NCI-H128 (cell line): ENCODE data around the gene ST6GALNAC4.
"Not testable (repeated sequence)": the region's sequence is repeated elsewhere in the genome, so short reads cannot be mapped to it uniquely, and the experiment has no call there.

Source experiments
- DNase-seq: peaks from one replicate; lab custom pipeline; 2025; ENCODE audit not compliant: unreplicated experiment; lab: John Stamatoyannopoulos, UW

The ST6GALNAC4 gene

DNA sequence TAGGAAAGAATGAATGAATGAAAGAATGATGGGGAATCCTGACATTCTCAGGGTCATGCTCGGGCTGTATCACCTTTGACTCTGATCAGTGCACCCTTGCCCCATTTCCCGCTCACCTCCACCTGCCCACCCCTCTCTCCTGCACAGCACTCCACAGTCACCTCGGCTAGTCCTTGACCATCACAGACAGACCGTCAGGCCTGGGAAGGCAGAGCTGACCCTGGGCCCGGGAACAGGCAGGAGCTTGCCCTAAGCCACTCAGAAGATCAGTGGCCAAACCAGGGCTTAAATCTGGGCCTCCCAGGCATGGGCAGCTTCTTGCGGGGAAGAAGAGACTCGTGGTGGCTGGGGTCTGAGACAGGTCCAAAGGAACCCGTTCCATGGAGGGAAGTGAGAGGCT lies 21.0 kb downstream of the ST6GALNAC4 start:
- no peak for DNase-seq

DNA sequence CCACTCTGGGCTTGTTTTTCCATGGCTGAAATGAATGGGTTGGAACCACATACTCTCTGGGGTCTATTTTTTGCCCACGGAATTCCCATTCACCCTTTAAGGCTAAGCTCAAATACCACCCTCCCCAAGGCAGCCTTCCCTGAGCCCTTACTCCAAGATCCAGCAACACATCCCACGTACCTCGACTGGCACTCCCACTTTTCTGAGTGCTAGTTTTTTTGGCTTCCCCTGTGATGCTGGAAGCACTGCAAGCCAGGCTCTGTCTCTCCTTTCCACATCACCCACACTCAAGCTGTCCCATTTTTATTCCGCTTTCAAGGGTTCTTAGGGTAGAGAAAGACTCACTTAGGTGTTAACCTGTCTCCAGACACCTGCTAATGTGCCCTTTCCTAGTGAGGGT lies 23.4 kb downstream of the ST6GALNAC4 start:
- no peak for DNase-seq

DNA sequence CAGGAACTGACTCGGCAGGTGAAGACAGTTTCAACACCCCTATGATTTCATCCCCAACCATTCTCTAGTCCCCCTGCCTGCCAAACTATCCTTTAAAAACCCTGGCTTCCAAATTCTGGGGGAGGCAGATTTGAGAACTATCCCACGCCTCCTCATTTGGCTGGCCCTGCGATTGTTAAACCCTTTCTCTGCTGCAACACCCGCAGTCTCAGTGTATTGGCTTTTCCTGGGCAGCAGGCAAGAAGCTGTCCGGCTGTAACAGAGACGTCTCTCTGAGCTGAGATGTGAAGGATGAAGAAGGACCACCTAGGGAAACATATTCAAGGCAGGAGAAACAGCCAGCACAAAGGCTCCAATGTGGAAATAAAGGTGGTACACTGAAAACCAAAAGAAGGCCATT lies 24.0 kb downstream of the ST6GALNAC4 start:
- DNase-seq: no peak

DNA sequence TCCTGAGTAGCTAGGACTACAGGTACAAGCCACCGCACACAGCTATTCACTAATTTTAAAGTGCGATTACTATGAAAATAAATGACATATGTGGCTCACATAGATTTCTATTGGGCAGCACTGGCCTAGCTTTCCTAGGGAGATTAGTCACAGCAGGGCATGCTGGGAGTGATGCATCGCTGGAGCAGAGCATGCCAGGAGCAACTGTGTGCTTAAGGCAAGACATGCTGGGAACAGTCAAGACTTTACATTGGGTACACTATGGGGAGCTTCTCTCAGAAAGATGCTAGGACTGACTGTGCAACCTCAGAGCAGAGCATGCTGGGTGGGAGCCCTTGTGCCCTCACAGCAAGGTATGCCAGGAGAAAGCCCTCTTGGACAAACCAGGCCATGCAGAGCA lies 26.8 kb downstream of the ST6GALNAC4 start:
- no peak for DNase-seq

DNA sequence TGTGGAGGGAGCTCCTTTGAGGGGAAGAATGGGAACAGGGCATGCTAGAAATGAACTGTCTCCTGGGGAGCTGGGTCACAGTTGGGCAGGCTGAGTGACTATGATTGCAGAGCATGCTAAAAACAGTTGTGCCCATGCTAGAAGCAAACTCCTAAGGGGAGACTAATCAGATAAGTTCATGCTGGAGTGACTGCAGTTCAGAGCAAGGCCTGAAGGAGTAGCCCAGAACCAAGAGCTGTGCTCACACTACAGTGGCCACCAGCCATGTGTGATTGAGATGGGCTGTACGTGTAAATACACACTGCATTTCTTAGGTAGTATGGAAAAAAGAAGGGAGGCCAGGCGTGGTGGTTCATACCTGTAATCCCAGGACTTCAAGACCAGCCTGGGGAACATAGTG lies 29.0 kb downstream of the ST6GALNAC4 start:
- no peak for DNase-seq

DNA sequence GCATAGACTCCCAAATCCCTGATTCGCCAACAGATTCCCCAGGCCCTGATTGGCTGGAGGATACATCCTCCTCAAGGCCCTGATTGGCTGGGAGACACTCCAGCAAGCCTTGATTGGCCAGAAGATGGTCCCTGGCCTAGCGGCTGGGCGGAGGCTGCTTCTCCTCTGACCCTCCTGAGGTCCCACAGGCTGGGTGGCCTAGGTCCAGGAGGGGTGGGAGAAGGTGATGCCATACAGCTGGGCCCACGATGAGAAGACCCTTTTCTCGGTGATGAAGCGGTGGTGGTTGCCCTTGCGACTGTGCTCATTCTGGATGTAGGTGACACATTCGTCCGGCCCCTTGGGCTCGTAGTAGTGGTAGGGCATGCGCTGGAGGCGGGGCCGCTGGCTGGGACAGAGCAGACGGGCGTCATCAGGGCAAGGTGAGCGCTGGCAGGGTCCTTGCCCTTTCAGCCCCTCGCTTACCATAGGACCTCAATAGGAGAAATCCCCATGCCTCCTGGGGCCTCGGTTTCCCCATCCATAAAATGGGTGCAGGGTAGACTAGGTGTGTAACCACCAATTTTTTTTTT lies 30.4 kb downstream of the ST6GALNAC4 start:
- no peak for DNase-seq

DNA sequence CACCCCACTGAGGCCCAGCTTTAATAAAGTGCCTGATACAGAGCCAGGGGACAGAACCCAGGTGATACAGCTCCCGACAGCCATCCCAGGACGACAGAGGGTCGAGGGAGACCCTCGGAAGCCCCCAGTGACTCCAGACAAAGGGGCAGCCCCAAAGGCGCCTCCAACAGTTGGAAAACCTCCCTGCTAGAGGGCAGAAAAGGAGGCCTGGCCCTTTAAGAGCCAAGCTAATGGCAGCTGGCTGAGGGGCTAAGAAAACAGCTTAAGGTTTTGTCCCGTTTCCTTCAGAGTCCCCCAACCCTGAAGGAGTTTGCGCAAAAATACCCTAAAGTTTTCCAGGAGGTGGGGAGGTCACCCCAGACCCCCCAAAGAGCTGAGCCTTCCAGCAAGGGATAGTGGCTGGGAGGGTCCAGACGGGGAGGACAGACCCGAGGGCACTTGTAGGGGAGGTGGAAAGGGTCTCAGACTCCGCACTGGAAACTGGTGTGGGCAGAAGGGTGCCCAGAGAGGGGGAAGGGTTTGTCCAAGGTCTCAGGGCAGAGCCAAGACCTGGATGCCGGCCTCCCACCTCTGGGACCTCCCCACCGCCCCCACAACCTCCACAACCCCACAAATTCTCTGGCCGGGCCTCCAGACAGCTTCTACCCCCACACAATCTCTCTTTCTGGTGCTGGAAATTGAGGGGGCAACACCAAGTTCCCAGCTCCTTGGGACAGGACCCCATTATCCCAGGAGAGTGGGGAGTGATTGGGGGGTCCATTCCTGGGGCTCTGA lies 31.1 kb downstream of the ST6GALNAC4 start:
- DNase-seq: no peak

DNA sequence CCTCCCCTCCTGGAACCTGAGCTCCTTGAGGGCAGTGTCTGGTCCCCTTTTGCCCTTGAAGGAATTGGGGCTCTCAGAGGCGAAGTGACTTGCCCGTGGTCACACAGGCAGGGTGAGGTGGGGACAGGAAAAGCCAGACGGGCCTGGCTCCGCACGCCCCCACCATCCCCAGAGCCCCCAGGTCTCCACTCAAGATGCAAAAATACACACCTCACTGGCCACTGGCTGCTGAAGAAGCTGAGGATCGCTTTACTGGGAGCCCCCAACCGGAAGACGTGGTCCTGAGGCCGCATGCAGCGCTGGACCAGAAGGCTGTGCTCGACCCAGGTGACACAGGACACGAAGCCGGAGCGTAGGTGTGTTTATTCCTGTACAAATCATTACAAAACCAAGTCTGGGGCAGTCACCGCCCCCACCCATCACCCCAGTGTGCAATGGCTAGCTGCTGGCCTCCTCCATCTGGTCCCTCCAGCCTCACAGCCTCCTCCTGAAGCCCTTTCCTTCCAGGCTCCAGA lies 31.8 kb downstream of the ST6GALNAC4 start:
- no peak for DNase-seq

DNA sequence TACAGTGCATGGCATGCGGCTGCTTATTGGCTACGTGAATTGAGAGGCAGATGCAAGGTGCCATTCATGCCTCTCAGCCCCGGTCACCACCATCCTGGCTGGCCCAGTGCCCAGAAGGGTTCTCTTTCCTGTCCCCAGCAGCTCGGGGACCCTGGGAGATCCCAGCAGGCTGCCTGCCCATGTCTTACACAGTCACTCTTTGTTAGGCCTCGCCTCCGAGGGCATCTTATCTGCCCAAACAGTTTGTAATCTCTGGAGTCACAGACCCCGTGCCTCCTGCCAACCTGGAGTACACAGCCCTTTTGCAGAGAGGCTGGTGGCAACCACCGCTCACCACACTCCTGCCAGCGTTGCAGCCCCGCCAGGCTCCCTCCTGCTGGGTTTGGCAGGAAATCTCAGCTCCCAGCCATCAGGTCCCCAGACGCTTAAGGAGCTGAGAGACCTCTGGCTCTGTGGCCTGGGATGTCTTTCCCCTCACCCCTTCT lies 32.4 kb downstream of the ST6GALNAC4 start:
- no peak for DNase-seq

DNA sequence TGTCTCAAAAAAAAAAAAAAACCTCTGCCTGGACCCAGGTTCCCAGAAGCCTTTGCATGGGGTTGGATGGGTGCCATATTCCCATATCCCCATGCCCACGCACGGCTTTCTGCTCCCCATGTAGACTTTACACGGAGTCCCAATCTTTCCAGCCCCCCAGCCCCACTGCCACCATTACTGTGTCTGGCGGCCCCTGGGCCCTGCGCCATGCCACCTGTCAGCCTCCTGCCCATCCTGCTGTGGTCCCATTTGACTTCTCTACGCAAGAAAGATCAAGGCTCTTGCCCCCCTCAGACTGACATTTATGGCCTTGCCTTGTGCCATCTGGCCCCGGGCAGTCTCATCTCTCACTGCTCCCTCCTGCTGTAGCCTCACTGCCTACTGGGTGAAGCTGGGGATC lies 32.9 kb downstream of the ST6GALNAC4 start:
- no peak for DNase-seq

DNA sequence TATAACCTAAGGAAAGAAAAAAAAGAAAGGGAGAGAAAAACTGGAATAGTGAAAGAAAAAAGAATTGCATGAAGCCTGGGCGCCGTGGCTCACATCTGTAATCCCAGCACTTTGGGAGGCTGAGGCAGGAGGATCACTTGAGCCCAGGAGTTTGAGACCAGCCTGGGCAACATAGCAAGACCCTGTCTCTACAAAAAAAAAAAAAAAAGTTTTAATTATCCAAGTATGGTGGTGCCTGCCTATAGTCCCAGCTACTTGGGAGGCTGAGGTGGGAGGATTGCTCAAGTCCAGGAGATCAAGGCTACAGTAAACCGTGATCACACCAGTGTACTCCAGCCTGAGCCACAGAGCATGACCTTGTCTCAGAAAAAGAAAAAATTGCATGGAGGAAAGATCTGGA lies 35.1 kb downstream of the ST6GALNAC4 start:
- DNase-seq: not testable (repeated sequence)

DNA sequence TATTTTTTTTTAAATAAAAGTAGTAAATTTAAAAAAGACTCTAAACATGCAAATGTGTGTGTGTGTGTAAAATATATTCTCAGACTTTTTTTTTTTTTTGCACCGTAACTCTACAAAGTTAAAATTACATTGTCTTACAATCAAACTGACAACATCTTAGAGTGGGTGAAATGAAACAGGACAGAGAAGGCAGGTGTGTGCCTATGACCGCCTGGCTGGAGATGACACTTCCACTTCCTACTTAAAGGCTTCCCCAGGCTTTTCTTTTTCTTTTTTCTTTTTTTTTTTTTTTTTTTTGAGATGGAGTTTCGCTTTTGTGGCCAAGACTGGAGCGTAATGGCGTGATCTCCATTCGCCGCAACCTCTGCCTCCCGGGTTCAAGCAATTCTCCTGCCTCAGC lies 36.7 kb downstream of the ST6GALNAC4 start:
- no peak for DNase-seq

DNA sequence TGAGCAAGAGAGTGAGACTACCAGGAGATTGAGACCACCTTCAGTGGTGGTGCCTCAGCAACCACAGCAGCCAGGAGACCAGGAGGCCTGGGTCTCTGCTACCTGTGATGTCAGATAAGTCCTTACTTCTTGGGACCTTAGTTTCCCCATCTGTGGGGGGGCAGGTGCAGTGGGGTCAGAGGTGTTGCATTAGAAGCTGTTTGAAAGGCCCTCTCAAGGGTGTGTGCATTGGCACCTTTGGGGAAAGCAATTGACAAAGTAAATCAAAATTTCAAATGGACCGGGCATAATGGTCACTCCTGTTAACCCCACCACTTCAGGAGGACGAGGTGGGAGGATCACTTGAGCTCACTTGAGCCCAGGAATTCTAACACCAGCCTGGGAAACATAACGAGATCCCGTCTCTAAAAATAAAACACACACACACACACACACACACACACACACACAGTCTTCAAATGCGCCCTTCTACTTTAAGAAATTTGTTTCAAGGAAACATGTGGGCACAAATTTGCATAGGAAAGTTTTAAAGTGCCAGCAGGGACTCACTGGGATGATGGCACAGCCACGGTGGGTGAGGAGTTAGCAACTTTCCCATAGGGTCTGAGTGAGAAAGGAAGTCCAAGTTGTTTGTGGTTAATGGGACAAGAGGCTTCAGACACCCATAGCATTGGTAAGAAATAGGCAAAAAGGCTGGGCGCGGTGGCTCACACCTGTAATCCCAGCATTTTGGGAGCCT lies 38.0 kb downstream of the ST6GALNAC4 start:
- no peak for DNase-seq

DNA sequence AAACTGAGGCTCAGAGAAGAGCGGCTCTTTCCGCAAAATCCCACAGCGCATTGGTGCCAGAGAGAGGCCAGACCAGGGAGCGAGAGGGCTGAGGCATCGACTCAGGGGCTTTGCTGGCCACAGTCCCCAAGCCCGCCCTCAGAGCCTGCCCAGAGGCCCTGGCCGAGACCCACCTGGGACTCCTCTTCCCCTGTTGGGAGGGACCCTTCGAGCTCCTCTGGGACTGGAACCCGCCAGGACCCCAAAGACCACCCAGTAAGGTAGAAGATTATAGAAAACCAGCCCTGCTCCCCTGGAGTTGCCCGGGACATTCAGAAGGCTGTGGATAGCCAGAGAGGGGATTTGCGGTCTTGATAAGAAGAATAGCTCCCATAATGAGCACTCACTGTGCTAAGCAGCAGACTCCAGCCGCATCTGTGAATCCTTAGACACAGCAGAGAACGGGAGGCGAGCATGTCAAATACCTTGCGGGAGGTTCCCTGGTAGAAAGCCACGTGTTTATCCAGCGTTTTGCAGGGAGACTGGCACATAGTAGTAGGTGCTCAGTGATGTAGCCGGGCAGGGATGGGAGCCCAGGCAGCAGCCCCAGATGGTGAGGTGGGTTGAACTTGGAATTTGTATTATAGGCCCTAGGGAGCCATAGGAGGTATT lies 38.7 kb downstream of the ST6GALNAC4 start:
- no peak for DNase-seq

DNA sequence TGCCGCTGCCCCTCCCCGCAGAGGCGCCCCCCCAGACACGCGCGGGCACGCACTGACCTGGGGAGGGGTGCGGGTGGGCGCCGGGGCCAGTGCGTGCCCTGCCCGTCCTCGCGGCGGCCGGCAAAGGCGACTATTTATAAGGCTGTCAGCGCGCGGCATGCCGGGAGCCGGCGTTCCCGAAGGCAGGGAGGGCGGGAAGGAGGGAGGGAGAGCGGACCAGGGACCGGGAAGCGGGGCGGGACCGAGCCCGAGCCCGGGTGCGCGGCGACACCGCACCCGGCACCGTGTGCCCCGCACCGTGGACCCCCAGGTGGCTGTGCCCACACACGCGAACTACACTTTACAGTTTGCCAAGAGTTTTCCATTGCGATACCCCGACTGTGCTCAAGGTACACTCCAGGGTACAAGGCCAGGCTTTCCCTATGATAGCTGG lies 39.3 kb downstream of the ST6GALNAC4 start, which contains the start of gene AK1:
TSS of gene AK1 (minus strand) at position 110 of the 433 bp plus-strand sequence. CDS start 3,058 bp downstream, outside the sequence.
- peak; percentile 20 for DNase-seq

DNA sequence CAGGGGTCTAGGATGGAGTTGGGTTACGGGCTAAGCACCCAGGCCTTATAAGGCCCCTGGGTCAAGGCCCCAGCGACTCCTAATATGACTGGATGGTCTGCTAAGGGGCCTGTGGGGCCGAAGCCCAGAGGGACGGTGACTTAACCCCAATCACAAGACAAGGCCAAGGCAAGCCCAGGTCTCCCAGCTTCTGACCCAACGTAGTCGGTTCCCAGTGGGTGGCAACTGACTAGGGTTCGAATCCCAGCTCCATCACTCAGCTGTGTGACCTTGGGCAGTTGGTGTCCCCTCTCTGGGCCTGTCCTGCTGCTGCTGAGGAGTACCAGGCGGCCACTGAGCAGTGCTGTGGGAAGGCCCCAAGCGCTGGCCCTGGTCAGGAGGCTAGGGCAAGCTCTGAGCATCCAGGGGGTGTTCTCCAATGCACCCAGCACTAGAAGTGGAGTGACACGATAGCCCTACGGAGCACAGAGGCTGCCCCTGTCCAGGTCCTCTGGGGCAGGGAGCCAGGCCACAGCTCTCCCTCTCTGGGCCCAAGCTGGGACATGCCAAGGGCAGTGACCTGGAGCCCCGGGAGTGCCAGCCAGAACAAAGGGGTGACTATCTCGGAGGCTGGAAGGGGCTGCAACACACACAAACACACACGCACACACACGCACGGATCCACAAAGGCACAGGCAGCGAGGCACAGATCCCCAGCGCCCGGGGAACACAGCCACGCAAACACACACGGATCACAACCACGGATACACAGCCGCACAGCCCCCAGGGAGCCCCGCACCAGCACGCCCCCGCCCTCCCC lies 39.9 kb downstream of the ST6GALNAC4 start:
- DNase-seq: no peak

DNA sequence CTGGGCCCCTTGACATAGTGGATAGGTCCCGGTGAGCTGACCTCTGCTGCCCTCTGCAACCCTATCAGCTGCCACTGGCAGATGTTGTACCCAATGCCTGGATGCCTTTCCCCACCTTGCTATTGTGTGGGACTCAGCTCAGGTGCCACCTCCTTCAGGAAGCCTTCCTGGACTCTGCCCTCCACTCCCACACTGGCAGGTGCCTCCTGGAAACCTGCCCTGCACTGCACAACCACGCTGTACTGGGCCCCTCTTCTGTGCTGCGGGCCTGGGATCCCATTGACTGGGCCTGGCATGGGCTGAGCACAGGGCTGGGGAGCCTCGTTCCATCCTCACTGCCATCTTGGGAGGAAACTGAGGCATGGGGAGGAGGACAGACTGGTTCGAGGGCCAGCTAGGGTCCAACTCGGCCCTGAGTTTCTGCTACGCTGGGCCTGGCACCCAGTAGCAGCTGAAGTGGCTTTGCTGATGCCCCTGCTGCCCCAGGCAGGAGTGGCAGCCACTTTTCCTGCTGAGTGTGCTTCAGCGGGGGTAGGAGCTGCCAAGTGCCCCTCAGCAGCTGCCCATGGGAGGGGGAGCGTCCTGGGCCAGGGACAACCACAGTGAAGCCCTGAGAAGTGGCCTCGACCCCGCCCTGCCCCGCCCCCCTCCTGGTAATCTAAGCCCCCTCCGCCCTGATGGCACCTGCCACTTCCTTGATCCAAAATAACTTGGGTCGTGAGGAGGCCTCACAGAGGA lies 40.6 kb downstream of the ST6GALNAC4 start:
- no peak for DNase-seq

DNA sequence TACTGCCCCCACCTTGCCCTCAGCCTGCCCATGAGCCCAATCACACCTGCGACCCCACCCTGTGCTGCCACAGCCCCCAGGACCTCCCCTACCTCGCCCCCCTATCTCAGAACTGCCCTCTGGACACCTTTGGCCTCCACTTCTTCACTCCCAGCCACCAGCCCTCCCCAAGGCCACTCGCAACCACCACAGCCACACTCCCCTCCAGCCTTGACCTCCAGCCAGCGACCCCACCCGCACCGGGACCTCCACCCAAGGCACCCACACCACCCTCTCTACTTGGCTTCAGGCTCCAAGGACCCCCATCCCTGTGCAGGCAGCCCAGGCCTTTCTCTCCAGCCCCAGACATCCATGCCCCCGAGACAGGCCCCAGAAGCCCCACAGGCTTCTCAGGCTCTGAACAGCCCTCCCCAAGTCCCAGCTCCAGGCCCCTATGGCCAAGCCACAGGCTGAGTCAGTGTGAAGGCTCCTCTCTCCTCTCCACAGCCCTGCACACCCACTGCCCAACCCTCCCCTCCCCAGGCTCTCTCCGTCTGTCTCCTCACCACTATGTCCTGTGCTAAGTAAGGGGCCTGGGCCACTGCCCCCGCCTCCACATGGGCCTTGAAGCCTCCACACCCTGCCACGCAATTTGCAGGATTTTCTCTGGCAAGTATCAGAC lies 41.4 kb downstream of the ST6GALNAC4 start:
- no peak for DNase-seq
